ENCODE results near the gene KLK1.

- TF ChIP-seq EZH2 (IDR thresholded peaks at IDR 0.05; ENCODE audit: borderline replicate concordance, insufficient read depth, low read length, poor library complexity, severe bottlenecking) (no peak), CTCF (IDR thresholded peaks at IDR 0.05; ENCODE audit: poor library complexity, severe bottlenecking) (no peak), SMC3 (conservative IDR thresholded peaks at IDR 0.05; ENCODE audit: poor library complexity) (no peak), REST (IDR thresholded peaks at IDR 0.05; ENCODE audit: borderline replicate concordance) (no peak), RAD21 (conservative IDR thresholded peaks at IDR 0.05) (no peak), POLR2AphosphoS5 (IDR thresholded peaks at IDR 0.05) (no peak)
Measured at GRCh38 chr19:50812474-50812873, 11.1 kb downstream of the KLK1 start.

Measured in neural cell (in vitro differentiated cells).